Stimulated activated CD8-positive, alpha-beta memory T cell treated with anti-CD3 and anti-CD28 coated beads, Interleukin-2, amount 100 ng/mL, for 1 hour (primary cell): ENCODE results near the gene TXNRD1.
"Not testable (repeated sequence)": the region's sequence is repeated elsewhere in the genome, so short reads cannot be mapped to it uniquely, and the experiment has no call there.

ENCODE experiments used
- DNase-seq, 2 donors: peaks; one replicate each; pipeline ENCODE4 v3.0.0-alpha.2; 2020; ENCODE audit warnings: low read depth in 2 of 2

TXNRD1 gene

DNA sequence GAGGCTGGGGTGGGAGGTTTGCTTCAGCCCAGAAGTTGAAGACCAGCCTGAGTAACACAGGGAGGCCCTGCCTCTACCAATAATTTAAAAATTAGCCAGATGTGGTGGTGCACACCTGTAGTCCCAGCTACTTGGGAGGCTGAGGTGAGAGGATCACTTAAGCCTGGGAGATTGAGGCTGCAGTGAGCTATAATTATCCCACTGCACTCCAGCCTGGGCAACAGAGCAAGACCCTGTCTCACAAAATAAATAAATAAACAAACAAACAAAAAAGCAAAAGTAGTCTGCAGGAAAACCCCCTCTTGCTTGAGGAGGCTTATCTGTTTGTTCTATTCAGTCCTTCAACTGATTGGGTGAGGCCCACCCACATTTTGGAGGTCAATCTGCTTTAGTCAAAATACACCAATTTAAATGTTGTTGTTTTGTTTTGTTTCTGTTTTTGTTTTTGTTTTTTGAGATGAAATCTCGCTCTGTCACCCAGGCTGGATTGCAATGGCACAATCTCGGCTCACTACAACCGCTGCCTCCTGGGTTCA, 24.9 kb upstream of the TXNRD1 start:
- DNase-seq = no peak

DNA sequence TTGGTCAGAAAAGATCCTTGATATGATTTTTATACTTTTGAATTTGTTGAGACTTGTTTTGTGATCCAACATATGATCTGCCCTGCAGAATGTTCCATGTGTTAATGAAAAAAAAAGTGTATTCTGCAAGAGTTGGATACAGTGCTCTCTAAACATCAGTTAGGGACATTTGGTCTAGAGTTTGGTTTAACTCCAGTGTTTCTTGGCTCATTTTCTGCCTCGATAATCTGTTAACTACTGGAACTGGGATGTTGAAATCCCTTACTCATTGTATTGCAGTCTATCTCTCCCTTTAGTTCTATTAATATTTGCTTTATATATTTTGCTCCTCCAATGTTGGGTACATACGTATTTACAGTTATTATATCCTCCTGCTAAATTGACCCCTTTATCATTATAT, 18.3 kb upstream of the TXNRD1 start:
- no peak for DNase-seq

DNA sequence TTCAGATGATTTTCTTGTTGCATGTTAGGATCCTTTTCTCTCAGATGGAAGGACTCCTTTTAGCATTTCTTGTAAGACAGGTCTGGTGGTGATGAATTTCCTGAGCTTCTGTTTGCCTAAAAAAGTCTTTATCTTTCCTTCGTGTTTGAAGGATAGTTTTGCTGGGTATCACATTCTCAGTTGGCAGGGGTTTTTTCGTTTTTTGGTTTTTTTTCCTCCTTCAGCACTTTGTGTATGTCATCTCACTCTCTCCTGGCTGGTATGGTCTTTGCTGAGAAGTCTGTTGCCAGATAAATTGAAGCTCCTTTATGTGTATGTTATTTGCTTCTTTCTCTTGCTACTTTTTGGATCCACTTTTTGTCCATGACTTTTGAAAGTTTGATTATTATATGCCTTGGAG, 15.6 kb upstream of the TXNRD1 start:
- DNase-seq = no peak

DNA sequence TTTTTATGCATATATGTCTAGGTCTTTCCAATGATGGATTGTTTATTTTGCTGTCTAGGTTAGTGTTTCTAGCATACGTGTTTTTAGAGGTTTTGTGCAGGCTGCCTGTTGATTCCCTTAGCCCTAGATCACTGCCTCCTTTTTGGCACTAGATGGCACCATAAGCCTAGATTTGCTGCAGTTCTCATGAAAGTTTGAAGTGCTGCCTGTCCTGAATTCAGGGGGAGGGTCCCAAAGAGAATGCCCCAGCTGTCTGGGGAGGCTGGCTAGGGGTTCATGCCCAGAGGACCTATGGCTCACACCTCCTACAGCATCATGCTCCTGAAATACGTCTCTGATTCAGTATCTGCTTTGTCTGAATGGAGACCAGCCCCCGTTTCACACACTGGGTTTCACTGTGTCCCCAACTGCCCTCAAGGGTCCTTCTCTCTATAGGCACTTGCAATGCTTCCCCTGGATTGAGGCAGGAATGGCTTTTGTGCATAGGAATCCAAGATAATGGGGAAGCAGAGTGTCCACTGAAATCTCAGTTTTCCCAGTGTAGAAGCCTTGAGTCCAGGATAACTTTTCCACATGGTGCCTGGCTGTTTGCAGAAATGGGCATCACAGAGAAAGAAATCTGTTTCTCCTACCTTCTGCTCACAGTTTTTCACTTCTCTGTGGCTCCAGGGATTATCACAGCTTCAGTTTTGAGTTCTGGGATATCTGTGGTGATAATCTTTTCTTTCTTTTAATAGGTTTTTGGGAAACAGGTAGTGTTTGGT, 14.2 kb upstream of the TXNRD1 start:
- peak in 1 of 2 donors; percentile 17 for DNase-seq

DNA sequence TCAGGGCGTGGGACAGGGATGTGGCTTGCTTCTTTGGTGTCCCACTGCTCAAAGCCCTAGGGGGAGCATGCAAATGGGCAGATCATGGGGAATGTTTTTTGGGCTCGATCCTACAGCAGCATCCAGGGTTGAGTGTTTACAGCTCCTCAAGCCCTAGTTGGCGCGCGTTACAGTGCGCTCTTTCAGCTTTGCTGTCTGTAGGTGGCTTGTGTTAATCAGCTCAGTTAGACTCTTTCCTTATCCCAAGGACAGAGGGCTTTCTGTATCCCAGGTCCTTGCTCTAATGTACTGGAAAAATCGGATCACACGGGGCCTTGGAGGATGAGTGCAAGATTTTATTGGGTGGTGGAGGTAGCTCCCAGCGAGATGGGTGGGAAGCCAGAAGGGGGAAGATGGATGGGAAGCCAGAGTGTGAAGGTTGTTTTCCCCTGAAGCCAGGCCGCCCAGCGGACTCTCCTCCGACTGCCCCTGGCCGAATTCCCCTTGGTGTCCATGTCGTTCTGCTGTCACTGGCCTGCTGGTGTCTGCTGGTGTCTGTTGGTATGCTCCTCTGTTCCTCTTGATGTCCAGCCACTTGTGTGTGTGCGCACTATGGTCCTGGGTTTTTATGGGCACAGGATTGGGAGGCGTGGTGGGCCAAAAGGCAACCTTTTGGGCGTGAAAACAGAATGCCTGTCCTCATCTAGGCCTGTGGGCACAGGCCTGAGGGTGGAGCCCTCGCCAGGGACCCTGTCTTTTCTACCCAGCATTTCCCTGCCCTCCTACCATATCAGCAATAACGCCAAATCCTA, 10.7 kb upstream of the TXNRD1 start:
- no peak for DNase-seq

DNA sequence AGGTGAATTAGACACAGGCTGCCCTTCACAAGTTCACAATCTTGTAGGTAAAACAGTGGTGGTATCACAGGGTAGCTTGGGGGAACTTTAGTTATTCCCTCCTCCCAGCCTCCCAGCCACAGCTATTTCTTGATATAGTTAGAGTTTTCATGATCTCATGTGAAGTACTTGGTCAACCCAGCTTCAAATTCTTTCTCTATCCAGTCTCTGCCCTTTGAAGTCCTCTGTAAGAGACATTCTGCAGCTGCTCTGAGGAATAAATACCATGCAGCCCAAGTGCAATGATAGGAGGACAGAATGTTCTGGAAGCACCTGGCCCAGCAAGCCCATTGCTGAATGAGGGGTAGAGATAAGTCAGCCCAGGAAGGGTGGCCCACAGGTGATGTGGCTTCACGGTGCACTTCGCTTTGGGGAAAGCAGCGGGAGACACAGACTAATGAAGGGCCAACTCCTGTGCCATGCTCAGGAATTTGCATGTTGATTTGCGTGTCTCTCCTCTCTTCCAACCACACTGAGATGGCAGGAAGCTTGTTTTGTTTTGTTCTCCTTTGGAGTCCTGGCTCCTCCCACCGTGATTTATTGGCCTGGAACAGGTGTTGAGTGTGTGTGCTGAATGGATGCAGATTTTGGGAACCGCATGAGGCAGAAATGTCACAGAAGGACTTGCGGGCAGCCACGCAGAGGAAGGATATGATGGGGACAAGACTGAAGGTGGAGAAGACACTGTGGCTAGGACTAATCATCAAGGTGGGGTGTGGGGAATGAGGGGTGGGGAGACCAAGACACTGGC, 8.0 kb upstream of the TXNRD1 start:
- DNase-seq = no peak

DNA sequence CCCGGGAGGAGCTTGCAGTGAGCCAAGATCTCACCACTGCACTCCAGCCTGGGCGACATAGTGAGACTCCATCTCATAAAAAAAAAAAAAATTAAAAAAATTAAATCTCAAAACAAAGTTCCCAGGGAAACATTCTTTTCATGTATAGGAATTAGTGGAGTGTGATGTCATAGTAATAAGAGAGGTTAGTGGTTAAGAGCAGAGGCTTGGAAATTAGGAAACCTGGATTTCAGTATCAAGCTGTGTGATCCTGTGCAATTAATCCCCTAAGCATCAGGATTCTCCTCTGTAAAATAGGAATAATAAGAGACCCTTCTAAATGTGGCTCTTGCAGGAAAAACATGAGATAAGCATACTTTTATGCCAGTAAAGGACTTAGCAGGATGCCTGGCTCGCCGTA, 3.1 kb upstream of the TXNRD1 start:
- DNase-seq = no peak

DNA sequence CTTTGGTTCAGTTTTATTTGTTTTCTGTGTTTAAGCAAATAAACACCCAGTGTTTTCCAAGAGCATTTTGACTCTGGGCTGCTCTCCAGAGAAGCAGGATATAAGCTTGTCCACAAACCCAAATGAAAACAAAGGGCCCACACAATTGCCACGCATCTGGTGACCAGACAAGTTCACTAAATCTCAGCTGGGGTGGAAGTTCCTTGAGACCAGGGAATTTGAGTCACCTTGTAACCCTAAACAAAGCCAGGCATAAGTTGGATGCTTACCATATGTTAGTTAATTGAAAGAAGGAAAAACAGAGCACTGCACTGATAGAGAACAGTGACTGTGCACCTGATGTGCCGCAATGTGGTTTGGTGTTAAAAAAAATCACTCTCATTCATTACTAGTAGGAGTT, 1.6 kb upstream of the TXNRD1 start:
- DNase-seq = no peak

DNA sequence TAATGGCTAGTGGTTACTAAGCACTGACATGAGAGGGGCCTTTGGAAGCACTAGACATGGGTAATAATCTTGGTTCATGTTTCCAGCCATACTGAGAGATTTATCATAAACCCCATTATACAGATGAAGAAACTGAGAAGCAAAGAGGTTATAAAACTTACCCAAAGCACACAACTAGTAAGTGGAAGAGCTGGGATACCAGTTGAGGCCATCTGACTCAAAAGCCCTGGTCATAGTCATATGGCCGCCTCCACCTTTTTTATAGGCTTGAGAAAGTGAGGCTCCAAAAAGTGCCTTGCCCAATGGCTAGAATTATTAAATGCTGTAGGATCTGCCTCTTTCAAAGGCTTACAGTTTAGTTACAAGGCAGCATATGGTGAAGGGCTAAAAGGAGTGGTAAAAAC, 944 bp downstream of the TXNRD1 start:
- no peak for DNase-seq

DNA sequence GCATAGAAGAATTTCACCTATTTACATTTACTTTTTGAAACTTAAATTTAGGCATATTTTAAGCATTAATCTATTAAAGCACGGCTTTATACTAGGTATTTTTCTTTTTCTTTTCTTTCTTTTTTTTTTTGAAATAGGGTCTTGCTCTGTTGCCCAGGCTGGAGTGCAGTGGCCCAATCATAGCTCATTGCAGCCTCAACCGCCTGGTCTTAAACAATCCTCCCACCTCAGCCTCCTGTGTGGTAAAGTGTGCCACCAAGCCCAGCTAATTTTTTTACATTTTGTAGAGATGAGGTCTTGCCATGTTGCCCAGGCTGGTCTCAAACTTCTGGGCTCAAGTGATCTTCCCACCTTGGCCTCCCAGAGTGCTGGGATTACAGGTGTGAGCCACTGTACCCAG, 2.9 kb downstream of the TXNRD1 start:
- not testable (repeated sequence) for DNase-seq

DNA sequence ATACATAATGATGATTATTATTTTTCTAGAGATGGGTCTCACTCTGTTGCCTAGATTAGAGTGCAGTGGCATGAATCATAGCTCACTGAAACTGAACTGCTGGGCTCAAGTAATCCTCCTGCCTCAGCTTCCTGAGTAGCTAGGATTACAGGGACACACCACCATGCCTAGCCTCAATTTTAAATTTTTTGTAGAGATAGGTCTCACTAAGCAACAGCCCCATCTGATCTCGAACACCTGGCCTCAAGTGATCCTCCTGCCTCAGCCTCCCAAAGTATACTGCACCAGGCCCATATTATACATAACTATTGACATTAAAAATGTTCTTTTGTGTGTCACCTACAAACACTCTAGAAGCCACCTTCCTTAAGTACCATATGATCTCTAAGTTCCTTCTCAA, 3.4 kb downstream of the TXNRD1 start:
- no peak for DNase-seq

DNA sequence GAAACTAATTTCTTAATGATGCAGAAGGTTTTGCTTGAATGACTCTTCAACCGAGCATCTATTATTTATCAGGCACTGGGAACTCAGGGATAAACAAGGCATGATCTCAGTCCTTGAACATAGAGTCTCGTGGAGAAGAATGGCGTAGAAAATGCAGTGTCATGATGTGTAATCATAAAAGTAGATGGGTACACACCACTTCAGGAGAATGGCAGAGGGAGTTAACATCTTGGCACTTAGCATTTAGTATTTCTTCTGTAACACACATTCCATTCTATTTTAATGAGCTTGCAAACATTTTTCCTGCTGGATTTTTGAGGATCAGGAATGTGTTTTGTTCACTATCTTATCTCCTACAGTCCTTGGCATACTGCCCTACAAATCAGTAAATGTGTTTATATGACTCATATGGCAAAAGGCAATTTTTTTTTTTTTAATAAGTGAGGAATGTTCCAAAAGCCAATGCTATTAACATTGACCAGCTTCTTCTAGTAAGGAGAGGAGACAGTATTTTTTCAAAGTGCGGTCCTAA, 3.8 kb downstream of the TXNRD1 start:
- DNase-seq = no peak

DNA sequence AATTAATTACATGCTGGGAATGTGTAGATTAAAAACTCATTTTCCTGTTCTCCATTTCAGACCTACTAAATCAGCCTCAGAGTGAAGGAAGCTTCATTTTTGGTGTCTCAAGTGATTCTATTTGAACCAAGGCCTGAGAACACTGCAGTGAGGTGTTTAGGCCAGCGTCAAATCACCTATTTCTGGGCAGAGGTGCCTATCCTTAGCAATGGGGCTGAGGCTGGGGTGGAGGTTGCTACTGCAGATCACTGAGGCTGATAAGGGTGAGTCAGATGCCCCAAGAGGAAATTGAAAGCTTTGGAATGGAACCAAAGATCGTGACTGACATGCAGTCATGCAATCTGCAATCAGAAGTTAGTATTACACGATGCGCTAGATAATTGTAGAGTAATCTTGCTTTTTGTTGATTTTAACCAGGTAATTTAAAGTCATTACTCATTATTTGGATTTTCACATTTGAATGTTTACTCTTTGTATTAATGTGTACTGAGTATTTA, 4.4 kb downstream of the TXNRD1 start:
- peak; percentile 6 to 27 for DNase-seq

DNA sequence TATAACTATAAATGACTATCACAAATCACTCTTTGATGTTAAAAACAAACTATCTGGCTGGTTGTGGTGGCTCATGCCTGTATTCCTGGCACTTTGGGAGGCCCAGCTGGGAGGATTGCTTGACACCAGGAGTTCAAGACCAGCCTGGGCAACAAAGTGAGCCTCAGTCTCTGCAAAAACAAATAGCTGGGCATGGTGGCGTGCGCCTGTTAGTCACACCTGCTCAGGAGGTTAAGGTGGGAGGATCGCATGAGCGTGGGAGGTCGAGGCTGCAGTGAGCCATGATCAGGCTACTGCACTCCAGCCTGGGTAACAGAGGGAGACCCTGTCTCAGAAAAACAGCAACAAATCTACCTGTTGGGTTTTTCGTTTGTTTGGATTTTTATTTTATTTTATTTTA, 5.4 kb downstream of the TXNRD1 start:
- DNase-seq = no peak

DNA sequence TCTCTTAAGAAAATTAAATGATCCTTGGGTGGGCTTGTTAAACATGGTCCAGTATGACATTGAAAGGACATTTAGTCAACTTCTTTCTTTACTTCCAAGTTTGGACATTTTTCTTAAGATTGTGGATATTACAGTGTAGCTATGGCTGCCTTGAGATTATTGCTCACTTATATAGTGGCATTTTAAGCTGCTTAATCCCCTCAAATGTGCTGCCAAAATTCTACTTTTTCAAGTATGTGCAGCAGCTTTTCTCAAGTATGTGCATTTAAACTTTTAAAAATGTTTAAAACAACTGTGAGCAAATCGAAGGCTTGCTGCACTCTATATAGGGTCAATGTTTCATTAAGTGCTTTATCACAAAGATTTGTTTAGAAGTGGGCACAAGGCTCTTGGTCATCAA, 7.4 kb downstream of the TXNRD1 start:
- DNase-seq = no peak

DNA sequence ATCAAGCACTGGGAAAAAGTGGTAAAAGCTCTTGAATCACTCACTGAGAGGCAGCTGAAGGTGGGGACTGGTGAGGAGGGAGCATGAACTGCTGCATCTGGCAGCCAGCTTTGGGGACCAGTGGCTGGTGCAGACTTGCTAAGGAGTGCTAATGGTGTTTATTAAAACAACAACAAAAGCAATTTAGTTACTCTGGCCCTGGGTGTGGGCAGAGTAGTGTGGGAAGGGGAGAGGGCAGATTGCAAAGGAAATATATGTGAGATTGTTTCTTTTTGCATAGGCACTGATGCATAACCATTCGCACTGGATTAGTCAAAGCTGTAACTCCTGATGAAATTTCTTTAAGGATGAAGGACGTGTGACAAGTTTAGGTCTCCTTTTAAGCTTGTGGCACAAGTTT, 8.1 kb downstream of the TXNRD1 start:
- DNase-seq = no peak

DNA sequence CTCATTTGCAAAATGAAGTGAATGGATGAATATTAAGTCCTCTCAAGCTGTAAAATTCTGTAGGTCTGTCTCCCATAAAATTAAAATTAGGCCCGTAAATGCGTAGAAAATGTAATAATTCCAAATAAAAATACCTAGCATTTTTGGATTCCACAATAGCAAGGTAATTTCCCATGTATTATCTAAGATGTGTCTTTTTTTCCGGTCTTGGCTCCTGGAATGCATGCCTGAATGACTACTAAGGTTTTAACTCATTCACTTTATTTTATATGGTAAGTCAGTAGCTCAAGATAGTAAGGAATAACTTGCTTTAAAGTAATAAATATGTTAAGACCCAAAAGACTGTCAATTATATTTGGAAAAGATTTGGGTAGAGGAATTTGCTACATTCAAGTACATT, 11.1 kb downstream of the TXNRD1 start:
- no peak for DNase-seq

DNA sequence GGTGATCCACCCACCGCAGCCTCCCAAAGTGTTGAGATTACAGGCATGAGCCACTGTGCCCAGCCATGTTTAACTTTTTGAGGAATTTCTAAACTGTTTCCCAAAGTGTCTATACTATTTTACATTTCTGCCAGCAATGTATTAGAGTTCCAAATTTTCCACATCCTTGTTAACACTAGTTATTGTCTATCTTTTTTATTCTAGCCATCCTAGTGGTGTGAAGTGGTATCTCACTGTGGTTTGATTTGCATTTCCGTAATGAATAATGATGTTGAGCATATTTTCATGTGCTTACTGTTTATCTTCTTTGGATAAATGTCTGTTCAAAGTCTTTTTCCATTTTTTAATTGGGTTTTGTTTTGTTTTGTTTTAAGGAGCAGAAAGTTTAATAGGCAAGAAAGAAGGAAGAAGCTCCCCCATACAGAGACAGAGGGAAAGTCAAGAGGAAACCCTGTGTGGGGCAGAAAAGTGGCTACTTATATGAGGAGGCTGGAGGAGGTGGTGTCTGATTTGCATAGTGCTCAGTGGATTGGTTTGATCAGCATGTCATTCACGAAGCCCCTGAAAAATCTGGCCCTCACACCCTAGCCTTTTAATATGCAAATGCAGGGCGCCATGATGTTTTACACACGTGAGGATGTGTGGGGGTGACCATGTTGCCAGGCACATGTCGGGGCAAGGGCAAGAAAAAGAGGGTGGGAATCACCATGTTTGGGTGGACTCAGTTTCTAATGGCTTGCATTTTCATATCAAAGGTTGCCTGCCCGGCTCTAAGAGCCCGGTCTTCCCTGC, 14.9 kb downstream of the TXNRD1 start:
- no peak for DNase-seq

DNA sequence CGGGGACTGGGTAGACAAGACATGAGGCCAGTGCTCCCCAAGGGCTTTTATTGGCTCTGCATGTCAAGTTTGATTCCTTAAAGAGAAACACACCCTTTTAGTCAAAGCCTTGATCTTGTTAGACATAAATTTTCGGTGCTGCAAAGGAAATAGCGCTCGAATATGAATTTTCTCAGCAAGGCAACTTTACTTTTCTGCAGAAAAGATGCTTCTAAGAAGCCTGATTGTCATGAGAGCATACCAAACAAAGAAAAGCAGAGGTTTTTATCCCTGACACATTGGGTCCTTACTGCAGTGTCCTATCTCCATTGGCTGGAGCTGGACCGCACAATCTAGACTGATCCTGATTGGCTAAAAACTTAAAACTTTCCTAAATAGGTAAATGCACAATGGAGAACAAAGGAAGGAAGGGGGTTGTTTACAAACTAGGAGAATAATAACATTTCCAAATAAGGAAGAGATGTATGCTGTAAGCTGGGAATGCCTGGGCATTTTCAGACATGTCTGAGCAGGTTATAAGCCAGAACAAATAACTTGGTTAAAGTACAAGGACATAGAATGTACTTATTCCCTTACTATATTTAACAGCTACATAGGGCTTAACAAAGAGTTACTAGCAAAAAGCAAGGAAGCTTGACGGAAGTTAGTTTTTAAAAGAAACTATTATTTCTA, 17.2 kb downstream of the TXNRD1 start:
- no peak for DNase-seq

DNA sequence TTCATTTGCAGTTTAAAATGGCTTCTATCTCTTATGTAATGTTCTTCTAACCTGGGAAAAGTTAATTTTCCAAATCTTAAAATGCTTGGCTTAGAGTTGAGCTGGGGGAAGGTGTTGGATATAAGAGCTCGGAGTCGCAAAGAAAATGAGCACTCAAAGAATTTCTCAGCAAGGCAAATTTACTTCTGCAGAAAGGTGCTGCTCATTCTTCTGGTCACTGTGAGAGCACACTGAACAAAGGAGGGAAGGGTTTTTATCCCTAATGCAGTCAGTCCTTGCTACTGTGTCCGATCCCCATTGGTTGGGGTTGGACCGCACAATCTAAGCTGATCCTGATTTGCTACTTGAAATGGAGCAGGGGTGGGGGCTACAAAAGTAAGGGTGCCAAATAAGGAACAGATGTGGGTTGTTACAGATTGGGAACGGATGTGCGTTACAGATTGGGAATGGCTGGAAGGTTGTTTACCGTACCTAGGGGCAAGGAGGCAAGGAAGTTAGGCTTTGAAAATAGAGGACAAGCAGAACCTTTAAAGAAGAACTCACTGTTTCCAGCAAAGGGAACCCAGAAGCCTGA, 19.4 kb downstream of the TXNRD1 start:
- no peak for DNase-seq
